Muscle of leg (tissue), 11 donors: ENCODE results near the gene PDE7B. TPM values are rescaled to one million over a fixed set of nuclear protein-coding genes. Genes with fewer than 3 reads are reported as not detected.

ENCODE experiments used
- DNase-seq: peaks from one replicate; pipeline ENCODE4 v3.0.0; 2013
- H3K27ac ChIP-seq: one replicate; pipeline ENCODE4 v1.5.1; 2013; ENCODE audit warnings: mild to moderate bottlenecking, low read length, control low read depth
- H3K27me3 ChIP-seq: one replicate; pipeline ENCODE4 v1.6.1; 2013; ENCODE audit warnings: low read length; ENCODE audit not compliant: control insufficient read depth, insufficient read depth
- H3K36me3 ChIP-seq: one replicate; pipeline ENCODE4 v1.6.1; 2013; ENCODE audit warnings: low read length; ENCODE audit not compliant: control insufficient read depth, insufficient read depth
- H3K4me1 ChIP-seq: one replicate; pipeline ENCODE4 v1.6.1; 2013; ENCODE audit warnings: low read length; ENCODE audit not compliant: control insufficient read depth, insufficient read depth
- H3K4me3 ChIP-seq: one replicate; pipeline ENCODE4 v1.5.1; 2013; ENCODE audit warnings: low read length, control low read depth
- H3K9me3 ChIP-seq: replicated peaks from 2 replicates; pipeline ENCODE4 v1.6.1; 2013; ENCODE audit warnings: low read depth, low read length; ENCODE audit not compliant: control insufficient read depth
- WGBS: methylation state at CpG from one replicate; pipeline ENCODE4 v1.1.5; 2013; ENCODE audit warnings: missing lambda C conversion rate; ENCODE audit not compliant: insufficient coverage; 5-methylcytosine and 5-hydroxymethylcytosine counted together
- polyA plus RNA-seq, 8 donors: library from polyadenylated mRNA; unstranded; fragments of 120-200 nt; gene quantifications; one replicate each; pipeline versions ENCODE4 v1.2.1 to v1.2.3, GENCODE V29; 2013; ENCODE audit warnings: inconsistent platforms in 1 of 8, low replicate concordance in 1 of 8; ENCODE audit not compliant: insufficient read length in 8 of 8, insufficient read depth in 1 of 8
- total RNA-seq: library from RNA; stranded (reverse); fragments of 120-200 nt; gene quantifications from one replicate; pipeline ENCODE4 v1.2.4, GENCODE V29; 2013

PDE7B gene
- total and polyA plus RNA-seq, 9 donors, result 6.9 to 10.9 (median 8.6) TPM

DNA sequence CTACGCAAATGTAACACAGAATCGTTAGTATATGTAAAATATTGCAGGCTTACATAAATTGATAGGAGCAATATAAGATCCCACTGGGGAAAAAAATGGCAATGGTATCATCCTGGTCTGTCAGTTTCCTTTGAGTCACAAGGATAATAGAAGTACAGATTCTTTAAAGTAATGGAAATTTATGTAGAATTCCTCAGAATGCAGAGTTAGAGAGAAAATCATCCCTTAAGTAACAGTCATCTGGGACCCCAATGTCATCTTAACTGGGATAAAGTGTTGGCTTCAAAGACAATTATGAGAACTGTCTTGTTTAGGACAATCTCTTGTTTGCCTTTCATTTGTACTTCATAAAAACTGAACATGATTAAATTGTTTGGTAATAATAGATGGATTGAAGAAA lies 34.5 kb upstream of the PDE7B start:
- Histone ChIP-seq H3K9me3 (no peaks in the 10 kb centered on the region), H3K27ac (no peak overlapping the region), H3K36me3 (no peaks in the 10 kb centered on the region), H3K4me3 (no peak overlapping the region), H3K4me1 (peaks cover 10% of the 10 kb centered on the region), H3K27me3 (no peaks in the 10 kb centered on the region)
- no CpG with 5 or more reads among the region's 2 CpGs for whole genome bisulfite sequencing
- DNase-seq, result no peak

GRCh38 chr6:135819665-135820064 lies 31.8 kb upstream of the PDE7B start:
- Histone ChIP-seq H3K36me3 (no peaks in the 10 kb centered on the region), H3K9me3 (no peaks in the 10 kb centered on the region), H3K27ac (no peak overlapping the region), H3K4me3 (no peak overlapping the region), H3K27me3 (no peaks in the 10 kb centered on the region), H3K4me1 (peaks cover 3% of the 10 kb centered on the region)
- DNase-seq, result no peak
- no CpG with 5 or more reads among the region's 2 CpGs for WGBS

DNA sequence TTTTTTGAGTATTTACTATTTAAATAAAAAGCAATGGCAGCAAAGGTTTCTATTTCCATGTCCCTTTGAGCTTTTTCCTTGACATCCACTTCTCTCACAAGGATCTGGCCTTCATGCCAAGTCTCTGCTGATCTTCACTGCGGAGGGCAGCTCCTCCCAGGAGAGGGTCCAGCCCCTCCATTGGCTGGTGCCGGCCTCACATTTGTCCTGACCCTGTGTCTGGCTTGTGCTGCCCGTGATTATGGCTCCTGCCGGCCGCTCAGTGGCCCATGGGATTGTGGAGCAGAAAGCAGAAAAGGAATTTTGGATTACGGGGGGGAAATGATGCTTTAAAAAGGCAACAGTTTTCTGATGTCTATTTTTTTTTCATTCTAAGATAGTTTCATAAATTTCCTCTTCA lies 31.2 kb upstream of the PDE7B start:
- Histone ChIP-seq H3K4me3 (no peak overlapping the region), H3K9me3 (no peaks in the 10 kb centered on the region), H3K27ac (no peak overlapping the region), H3K4me1 (peaks cover 3% of the 10 kb centered on the region), H3K36me3 (no peaks in the 10 kb centered on the region), H3K27me3 (no peaks in the 10 kb centered on the region)
- 20% methylated on average over 1 of the region's 6 CpGs for WGBS
- DNase-seq, result peak; percentile 27

GRCh38 chr6:135823851-135824250 lies 27.6 kb upstream of the PDE7B start:
- no CpG with 5 or more reads among the region's 1 CpG for WGBS
- H3K4me1 ChIP-seq, result peaks cover 3% of the 10 kb centered on the region
- DNase-seq, result no peak
- no peak overlapping the region for H3K4me3 ChIP-seq
- no peak overlapping the region for H3K27ac ChIP-seq
- no peaks in the 10 kb centered on the region for H3K36me3 ChIP-seq
- no peaks in the 10 kb centered on the region for H3K9me3 ChIP-seq
- no peaks in the 10 kb centered on the region for H3K27me3 ChIP-seq

DNA sequence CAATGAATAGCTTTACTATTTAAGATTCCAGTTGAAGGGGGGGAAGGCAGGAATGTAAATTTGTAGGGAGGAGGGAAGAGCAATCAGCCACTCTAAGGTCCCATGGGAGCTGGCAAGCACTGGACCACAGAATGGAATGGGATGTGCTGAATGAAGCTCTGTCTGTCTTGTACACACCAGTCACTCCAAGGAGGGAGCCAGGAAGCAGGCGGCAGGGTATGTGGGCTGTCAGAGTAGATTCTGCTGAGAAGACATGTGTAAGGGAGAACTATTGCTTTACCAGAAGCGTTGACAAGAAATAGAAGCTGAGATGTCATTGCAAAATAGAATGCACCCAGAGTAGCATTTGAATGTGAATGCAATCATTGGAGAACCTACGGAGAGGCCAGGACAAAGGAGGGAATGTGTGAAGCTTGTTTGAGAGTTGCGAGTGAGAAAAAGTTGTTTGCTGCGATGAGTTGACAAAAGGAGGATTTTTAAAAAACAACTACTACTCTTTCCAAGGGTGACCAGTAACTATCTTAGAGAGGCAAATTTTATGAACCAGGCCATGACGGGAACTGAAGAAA lies 25.2 kb upstream of the PDE7B start:
- H3K27ac ChIP-seq, result no peak overlapping the region
- H3K36me3 ChIP-seq, result no peaks in the 10 kb centered on the region
- H3K4me3 ChIP-seq, result no peak overlapping the region
- no peaks in the 10 kb centered on the region for H3K9me3 ChIP-seq
- 81% methylated on average over 3 of the region's 6 CpGs for WGBS
- H3K27me3 ChIP-seq, result no peaks in the 10 kb centered on the region
- H3K4me1 ChIP-seq, result no peaks in the 10 kb centered on the region
- DNase-seq, result no peak

DNA sequence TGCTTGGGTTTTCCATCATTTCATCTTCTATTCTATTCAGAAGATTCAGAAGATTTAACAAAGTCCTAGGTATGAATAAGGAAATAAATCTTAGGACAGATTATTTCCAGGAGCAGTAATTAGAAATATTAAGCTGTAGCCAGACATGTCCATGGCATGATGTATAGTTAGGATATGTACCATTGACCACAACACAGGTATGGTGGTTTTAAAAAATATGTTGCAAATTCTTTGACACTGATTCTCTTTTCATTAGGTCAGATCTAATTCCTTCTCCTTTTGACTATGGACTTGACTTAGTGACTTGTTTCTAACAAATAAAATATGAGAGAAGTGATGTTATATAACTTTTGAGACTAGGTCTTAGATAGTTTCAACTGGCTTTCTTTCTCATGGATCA lies 23.5 kb upstream of the PDE7B start:
- Histone ChIP-seq H3K36me3 (no peaks in the 10 kb centered on the region), H3K27me3 (no peaks in the 10 kb centered on the region), H3K27ac (no peak overlapping the region), H3K4me1 (no peaks in the 10 kb centered on the region), H3K9me3 (no peaks in the 10 kb centered on the region), H3K4me3 (no peak overlapping the region)
- no peak for DNase-seq

- Histone ChIP-seq H3K27ac (no peak overlapping the region), H3K36me3 (no peaks in the 10 kb centered on the region), H3K27me3 (peaks cover 3% of the 10 kb centered on the region), H3K4me3 (no peak overlapping the region), H3K9me3 (no peaks in the 10 kb centered on the region), H3K4me1 (no peaks in the 10 kb centered on the region)
- 93% methylated on average over 2 of the region's 5 CpGs for WGBS
- no peak for DNase-seq
Measured at GRCh38 chr6:135830452-135830881, 21.0 kb upstream of the PDE7B start.

DNA sequence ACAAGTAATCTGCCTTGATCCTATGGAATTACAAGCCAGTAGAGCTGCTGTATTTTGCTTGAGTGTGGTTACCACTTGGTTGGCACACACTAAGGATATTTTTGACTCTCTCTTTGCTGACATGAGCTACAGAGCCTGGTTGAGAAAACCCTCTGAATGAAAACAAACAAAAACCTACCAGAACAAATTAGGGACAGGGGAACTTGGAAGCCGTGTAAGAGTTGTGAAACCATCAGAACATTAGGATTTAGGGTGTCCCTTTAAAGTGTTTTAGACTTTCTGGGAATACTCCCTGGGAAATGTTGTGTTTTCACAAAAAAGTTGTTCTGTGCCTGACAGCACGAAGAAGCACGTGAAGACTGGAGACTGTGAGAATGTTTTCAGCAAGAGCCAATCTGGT lies 20.5 kb upstream of the PDE7B start:
- 67% methylated on average over 1 of the region's 3 CpGs for WGBS
- no peak for DNase-seq
- no peak overlapping the region for H3K27ac ChIP-seq
- H3K27me3 ChIP-seq, result peaks cover 3% of the 10 kb centered on the region
- H3K9me3 ChIP-seq, result no peaks in the 10 kb centered on the region
- H3K36me3 ChIP-seq, result no peaks in the 10 kb centered on the region
- H3K4me3 ChIP-seq, result no peak overlapping the region
- H3K4me1 ChIP-seq, result no peaks in the 10 kb centered on the region

DNA sequence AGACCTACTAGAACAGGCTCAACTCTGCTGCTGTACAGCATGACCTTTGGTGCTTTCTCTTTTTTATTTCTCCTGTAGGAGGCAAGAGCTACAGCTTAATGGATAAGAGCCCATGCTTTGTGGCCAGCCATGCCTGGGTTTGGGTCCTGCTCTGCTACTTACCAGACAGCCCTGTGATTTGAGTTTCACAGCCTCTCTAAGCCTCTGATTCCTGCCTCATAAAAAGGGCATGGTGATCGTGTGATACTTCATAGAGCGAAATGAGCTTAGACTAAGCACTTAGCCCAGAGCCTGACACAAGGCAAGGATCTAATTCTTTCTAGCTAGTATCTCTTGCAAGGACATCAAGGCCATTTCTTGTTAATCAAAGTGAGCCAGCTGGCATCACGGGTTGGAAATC lies 19.3 kb upstream of the PDE7B start:
- H3K9me3 ChIP-seq, result no peaks in the 10 kb centered on the region
- WGBS, result 100% methylated on average over 1 of the region's 3 CpGs
- DNase-seq, result no peak
- H3K4me3 ChIP-seq, result no peak overlapping the region
- no peaks in the 10 kb centered on the region for H3K4me1 ChIP-seq
- H3K27me3 ChIP-seq, result peaks cover 3% of the 10 kb centered on the region
- no peaks in the 10 kb centered on the region for H3K36me3 ChIP-seq
- H3K27ac ChIP-seq, result no peak overlapping the region

DNA sequence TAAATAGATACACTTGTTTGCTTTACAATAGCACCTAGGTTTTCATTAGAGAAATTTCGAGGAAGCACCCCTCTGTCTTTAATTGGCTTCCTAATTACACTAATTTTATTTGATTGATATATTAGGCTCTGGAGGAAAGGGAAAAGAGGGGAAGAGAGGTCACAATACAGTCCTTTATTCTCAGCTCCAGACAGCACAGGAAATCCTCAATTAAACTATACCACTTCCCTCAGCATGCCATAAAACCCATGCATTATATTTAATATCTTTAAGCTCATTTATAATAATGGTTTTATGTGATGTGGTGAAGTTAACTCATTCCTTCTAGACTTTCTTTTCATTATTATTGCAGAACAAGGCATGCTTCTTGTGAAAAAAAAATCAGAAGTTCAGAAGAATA lies 17.7 kb upstream of the PDE7B start:
- Histone ChIP-seq H3K36me3 (no peaks in the 10 kb centered on the region), H3K9me3 (no peaks in the 10 kb centered on the region), H3K27ac (no peak overlapping the region), H3K27me3 (peaks cover 3% of the 10 kb centered on the region), H3K4me3 (no peak overlapping the region), H3K4me1 (no peaks in the 10 kb centered on the region)
- DNase-seq, result no peak
- WGBS, result no CpG with 5 or more reads among the region's 1 CpG
